AG08395 (cell line): Measurements from ENCODE around the gene TOM1L2.

Experiments used
- DNase-seq: peaks from one replicate; pipeline ENCODE4 v3.0.0; 2012; ENCODE audit warnings: mixed read lengths, low spot score

The TOM1L2 gene

DNA sequence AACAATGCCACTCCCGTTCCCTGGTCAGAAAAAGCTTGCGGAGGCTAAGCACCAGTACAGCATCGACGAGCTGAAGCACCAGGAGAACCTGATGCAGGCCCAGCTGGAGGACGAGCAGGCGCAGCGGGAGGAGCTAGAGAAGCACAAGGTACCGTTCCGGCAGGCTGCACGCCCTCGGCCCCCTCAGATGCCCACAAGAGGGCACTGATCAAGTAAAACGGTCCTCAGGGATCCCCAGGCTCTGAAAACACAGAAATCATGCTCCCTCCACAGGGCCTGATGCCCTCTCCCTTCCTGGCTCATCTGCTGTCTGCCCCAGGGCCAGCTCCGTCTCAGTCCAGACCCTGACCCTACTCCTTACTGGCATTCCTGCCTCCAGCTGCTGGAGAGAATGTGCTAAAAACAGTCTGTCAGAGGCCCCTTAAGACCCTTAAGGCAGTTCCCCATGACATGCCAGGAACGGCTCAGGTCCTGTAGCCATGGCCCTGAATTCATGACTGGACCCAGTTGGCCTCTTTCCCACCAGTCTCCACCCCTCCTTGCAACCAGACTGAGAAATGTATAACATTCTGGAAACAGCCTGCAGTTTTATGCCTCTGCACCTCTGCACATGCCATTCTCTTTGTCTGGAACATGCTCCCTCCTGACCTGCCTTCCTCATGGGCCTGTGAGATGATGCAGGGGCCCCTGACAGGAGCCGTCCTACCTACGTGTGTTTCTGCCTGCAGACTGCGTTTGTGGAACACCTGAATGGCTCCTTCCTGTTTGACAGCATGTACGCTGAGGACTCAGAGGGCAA lies 22.3 kb upstream of the TOM1L2 start:
- peak; percentile 18 for DNase-seq

DNA sequence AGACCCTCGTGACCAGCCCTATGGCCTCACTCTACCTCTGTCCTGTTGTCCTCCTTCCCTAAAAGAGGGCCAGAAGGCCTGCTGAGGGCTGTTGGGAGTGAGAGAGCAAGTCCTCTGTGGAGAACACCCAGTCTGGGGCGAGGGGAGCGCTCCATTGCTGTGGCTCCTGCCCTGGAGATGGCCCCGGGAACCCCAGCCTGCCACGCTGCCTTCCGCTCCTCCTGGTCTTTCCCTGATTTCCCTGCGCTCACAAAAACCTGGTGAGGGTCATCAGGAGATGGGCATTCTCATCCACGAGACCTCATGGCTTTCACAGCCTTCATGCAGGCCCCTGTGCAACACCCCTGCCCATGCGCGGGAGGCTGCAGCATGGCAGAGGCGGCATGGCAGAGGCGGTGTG lies 21.7 kb upstream of the TOM1L2 start:
- DNase-seq = no peak

DNA sequence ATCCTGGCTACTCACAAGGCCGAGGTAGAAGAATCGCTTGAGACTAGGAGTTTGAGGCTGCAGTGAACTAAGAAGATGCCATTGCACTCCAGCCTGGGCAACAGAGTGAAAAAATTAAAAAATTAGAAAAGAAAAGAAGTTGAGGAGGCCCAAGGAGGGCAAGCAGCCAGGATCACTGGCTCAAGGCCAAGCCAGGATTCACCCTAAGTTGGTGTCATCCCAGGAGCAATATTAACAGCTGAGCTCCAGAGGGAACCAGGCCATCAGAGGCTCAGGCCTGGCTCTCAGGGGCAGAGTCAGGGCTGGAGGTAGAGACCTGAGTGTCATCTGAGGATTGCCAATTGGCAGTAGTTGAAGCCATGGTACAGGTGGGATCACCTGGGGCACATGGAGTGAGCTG lies 21.2 kb upstream of the TOM1L2 start:
- DNase-seq = no peak

- DNase-seq = no peak
These were observed 18.1 kb upstream of the TOM1L2 start for GRCh38 chr17:17990282-17990681.

DNA sequence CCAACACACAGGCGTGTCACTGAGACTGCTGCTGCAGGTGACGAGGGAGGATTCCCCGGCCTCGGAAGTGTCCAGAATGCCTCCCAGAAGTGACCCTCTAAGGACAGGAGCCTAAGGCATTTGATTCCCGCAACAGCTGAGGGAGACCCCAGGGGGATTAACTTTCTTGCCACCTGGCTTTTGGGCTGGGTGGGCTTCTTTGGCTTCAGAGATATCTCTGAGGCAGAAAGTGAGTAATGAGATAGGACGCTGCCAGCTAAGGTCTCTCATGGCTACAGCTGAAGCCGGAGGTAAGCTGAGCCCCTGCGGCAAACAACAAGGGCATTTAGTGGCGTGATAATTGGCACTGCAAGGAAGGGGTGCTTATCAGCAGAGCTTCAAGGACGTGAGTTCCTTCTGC lies 17.4 kb upstream of the TOM1L2 start:
- DNase-seq = no peak

DNA sequence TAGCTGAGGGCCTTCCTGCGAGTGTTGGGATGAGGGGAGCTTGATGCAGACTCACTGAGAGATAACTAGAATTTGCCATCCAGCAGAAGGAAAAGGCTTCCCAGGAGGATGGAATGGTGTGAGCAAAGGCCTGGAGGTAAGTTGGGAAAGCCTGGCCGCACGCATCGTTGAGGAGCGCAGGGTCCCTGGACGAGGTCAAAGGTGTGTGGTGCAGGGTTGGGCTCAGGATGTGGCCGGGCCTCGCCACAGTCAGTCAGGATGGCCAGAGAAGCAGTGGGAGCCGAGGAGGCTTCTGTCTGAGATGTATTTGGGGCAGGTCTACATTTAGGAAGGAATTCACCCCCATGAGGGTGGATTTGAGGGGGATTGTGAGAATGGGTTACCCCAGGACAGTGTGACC lies 16.9 kb upstream of the TOM1L2 start:
- no peak for DNase-seq

GRCh38 chr17:17988427-17988945 lies 16.3 kb upstream of the TOM1L2 start:
- DNase-seq = no peak

DNA sequence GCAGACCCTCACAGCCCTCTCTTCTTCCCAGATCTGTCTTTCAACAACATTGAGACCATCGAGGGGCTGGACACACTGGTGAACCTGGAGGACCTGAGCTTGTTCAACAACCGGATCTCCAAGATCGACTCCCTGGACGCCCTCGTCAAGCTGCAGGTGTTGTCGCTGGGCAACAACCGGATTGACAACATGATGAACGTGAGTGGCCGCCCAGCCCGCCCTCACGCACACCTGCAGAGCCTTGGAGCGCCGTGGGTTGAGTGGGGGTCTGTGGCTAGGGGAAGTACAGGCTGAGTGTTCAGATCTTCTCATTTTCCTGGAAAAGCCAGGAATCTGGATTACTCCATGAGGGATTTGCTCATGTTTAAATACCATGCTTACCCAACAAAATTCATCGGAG lies 15.7 kb upstream of the TOM1L2 start:
- DNase-seq = no peak

- DNase-seq = no peak
These were observed 15.1 kb upstream of the TOM1L2 start for GRCh38 chr17:17987187-17987896.

DNA sequence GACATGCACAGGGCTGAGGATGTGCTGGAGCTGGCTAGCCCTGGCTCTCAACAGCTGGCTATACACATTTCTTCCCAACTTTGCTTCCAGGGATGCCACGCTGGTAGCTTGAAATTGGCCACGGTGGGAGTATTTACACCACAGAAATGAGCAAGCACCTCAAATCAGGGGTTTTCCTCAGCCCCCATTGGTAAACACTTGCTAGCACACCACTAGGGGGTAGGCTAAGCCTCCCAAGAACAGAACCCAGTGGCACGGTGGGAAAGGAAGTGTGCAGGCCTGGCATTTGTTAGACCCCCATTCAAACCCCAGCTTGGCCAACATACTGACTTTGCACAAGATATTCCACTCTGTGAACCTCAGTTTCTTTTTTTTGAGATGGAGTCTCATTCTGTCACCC lies 13.4 kb upstream of the TOM1L2 start:
- no peak for DNase-seq

- no peak for DNase-seq
These were observed 13.0 kb upstream of the TOM1L2 start for GRCh38 chr17:17985153-17985552.

- DNase-seq = no peak
These were observed 11.6 kb upstream of the TOM1L2 start for GRCh38 chr17:17983776-17984175.

- no peak for DNase-seq
These were observed 11.2 kb upstream of the TOM1L2 start for GRCh38 chr17:17983376-17983775.

- DNase-seq = no peak
These were observed 10.6 kb upstream of the TOM1L2 start for GRCh38 chr17:17982801-17983200.

DNA sequence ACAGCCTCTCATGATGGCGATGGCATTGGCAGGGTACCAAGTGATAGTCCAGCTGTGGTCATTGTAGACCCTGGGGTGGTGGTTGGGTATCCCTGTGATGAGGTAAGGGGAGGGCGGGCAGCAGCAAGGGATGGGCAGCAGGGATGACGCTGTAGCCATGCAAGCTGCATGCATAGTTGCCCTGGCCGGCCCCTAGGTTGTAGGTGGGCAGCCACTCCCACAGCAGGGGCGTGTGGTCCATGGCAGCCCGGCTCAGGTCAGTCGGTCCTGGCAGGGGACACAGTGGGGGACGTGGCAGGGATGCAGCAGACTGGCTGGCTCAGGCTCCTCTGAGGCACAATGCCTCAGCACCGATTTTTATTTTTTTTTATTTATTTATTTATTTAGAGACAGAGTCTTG lies 9.1 kb upstream of the TOM1L2 start:
- no peak for DNase-seq

DNA sequence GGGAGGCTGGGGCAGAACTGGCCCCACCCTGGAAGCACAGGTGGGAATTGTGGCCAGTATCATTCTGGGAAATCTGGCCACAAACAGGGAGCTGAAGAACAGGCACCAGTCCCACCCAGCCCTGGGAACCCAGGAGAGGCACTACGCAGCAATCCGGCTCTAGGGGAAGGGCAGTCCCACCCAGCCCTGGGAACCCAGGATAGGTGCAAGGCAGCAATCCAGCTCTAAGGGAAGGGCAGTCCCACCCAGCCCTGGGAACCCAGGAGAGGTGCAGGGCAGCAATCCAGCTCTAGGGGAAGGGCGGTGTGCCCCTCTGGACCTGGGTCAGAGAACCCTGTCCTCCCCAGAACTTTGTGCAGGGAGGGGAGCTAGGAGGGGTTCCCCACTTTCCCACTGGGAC lies 7.6 kb upstream of the TOM1L2 start:
- no peak for DNase-seq

- DNase-seq = no peak
These were observed 6.6 kb upstream of the TOM1L2 start for GRCh38 chr17:17978481-17979424.

GRCh38 chr17:17976931-17977570 lies 4.9 kb upstream of the TOM1L2 start:
- no peak for DNase-seq

DNA sequence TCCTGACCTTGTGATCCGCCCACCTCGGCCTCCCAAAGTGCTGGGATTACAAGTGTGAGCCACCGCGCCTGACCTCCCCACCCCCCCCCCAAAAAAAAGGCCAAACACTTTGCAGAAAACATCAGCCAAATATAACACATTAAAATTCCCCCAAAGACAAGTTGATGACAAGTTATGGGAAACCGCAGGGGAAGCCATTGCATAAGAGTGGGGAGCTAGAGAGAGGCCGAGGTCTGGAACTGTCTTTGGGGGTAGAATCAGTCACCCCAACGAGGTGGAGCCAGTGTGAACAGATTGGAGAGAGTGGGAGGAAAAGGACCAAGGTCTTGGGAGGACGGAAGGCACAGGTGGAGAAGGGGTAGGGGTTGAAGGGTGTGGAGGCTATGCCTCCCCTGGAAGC lies 3.2 kb upstream of the TOM1L2 start:
- no peak for DNase-seq

- DNase-seq = no peak
These were observed 703 bp upstream of the TOM1L2 start for GRCh38 chr17:17972952-17973254.

DNA sequence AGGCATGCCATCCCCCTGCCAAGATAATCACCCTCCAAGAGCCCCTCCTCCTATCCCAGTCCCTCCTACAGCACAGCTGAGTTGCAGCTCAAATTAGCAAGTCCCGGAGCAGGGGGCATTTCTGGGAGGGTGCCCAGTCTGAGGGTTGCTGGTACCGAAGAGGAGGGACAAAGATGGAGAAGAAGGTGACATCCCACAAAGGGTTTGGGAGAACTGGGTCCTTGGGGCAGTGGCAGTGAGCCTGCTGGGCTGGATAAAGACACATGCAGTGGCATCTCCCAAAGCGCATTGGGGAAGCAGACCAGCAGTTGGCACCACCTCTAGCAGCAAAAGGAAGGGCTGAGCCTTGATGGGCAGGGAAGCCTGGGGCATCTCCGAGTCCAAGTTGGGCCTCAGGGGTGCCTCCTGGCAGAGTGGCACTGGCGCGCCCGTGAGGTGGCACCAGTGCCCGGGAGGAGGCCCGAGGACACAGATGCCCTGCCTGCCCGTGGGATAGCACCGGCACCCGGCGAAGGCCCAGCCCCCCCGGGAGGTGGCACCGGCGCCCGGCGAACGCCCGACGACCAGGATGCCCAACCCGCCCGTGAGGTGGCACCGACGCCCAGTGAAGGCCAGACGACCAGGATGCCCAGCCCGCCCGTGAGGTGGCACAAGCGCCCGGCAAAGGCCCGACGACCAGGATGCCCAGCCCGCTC lies 622 bp downstream of the TOM1L2 start:
- no peak for DNase-seq
